BE2C (cell line): ENCODE data around the gene WDFY3.
"Not testable (repeated sequence)": the region's sequence is repeated elsewhere in the genome, so short reads cannot be mapped to it uniquely, and the experiment has no call there.

Experiments
- DNase-seq: peaks from one replicate; pipeline ENCODE4 v3.0.0-alpha.2; 2020
- H3K27me3 ChIP-seq: fragments of 250-450 bp; sonication (Bioruptor Pico); 2 replicates; pipeline ENCODE4 v1.5.1; 2020; ENCODE audit warnings: mild to moderate bottlenecking
- H3K36me3 ChIP-seq: fragments of 250-450 bp; sonication (Bioruptor Pico); 2 replicates; pipeline ENCODE4 v1.5.1; 2020; ENCODE audit warnings: mild to moderate bottlenecking
- H3K4me1 ChIP-seq: fragments of 250-450 bp; sonication (Bioruptor Pico); 2 replicates; pipeline ENCODE4 v1.5.1; 2020
- H3K4me3 ChIP-seq: 2 replicates; pipeline ENCODE4 v1.5.1; 2011; ENCODE audit warnings: low read depth, low read length
- H3K9me3 ChIP-seq: fragments of 250-450 bp; sonication (Bioruptor Pico); 2 replicates; pipeline ENCODE4 v1.5.1; 2020
- TF ChIP-seq, protein P1 (sequence below): IDR thresholded peaks from 2 replicates; pipeline ENCODE4 v1.5.1; 2012; ENCODE audit warnings: mild to moderate bottlenecking, low read depth, low read length

Gene WDFY3

DNA sequence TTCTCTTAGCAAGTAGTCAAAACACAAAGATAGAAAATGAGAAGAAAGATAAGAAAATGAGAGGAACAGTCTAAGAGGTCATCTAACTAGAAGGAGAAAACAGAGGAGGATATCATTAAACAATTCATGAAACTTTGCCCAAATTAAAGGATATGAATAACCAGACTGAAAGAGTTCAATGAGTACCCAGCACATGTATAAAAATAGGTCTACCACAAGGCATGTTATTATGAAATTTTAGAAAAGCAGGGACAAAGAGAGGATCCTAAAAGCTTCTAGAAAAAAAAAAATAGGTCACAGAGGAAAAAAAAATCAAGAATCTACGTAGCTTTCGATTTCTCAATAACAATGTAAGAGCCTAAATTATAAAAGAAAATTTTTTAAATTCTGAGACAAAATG, 118.5 kb downstream of the WDFY3 start:
- peaks cover 4% of the 10 kb centered on the region; the same call in 1 of the 2 replicates for H3K4me1 ChIP-seq
- DNase-seq, result no peak
- H3K4me3 ChIP-seq, result no peak overlapping the region
- H3K27me3 ChIP-seq, result no peaks in the 10 kb centered on the region
- no peaks in the 10 kb centered on the region for H3K9me3 ChIP-seq
- TF ChIP-seq, protein P1, sequence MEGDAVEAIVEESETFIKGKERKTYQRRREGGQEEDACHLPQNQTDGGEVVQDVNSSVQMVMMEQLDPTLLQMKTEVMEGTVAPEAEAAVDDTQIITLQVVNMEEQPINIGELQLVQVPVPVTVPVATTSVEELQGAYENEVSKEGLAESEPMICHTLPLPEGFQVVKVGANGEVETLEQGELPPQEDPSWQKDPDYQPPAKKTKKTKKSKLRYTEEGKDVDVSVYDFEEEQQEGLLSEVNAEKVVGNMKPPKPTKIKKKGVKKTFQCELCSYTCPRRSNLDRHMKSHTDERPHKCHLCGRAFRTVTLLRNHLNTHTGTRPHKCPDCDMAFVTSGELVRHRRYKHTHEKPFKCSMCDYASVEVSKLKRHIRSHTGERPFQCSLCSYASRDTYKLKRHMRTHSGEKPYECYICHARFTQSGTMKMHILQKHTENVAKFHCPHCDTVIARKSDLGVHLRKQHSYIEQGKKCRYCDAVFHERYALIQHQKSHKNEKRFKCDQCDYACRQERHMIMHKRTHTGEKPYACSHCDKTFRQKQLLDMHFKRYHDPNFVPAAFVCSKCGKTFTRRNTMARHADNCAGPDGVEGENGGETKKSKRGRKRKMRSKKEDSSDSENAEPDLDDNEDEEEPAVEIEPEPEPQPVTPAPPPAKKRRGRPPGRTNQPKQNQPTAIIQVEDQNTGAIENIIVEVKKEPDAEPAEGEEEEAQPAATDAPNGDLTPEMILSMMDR, result no peak
- peaks cover 28% of the 10 kb centered on the region for H3K36me3 ChIP-seq

DNA sequence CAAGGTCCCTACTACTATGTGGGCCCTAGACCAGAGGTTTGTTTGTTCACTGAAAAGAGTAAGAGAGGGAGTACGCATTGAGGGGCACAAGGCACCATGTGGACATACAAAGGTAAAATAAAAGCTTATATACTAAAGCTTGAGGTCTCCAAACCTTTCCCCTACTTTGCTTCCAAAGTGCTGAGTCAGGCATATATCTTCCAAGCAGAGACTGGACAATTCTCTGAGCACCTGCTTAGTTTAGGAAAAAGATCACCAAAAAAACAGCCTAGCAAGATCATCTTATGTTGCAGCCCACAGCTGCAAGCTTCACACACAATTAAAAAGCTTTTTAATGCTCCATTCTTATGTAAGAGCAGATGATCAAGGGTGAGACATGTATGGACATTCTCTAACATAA, 119.5 kb downstream of the WDFY3 start:
- no peaks in the 10 kb centered on the region for H3K27me3 ChIP-seq
- H3K9me3 ChIP-seq, result no peaks in the 10 kb centered on the region
- no peak for DNase-seq
- TF ChIP-seq, protein P1, result no peak
- no peak overlapping the region for H3K4me3 ChIP-seq
- H3K4me1 ChIP-seq, result peaks cover 4% of the 10 kb centered on the region; the same call in 1 of the 2 replicates
- H3K36me3 ChIP-seq, result peaks cover 28% of the 10 kb centered on the region

DNA sequence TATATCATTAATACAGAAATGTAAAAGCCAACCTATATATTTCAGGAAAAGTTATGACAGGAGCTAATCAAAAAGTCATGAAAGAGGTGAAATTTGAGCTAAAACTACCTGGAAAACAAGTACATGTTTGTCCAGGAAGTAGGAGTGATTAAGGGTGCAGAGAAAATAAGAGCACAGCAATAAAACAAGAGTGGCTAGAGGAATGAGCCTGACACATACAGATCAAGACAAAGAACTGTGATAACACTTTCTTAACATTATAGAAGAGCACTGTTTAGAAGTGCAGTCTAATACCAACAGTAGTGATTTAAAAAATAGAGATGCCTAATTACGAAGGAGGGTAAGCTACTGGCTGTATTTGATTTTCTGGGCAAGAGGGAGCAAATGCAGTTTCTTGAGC, 125.1 kb downstream of the WDFY3 start:
- peaks cover 26% of the 10 kb centered on the region for H3K36me3 ChIP-seq
- H3K9me3 ChIP-seq, result no peaks in the 10 kb centered on the region
- TF ChIP-seq, protein P1, result no peak
- H3K4me1 ChIP-seq, result 0 out of 2 replicates have a peak, but pooled peaks cover 4% of the 10 kb centered on the region
- H3K4me3 ChIP-seq, result no peak overlapping the region
- H3K27me3 ChIP-seq, result no peaks in the 10 kb centered on the region
- no peak for DNase-seq

DNA sequence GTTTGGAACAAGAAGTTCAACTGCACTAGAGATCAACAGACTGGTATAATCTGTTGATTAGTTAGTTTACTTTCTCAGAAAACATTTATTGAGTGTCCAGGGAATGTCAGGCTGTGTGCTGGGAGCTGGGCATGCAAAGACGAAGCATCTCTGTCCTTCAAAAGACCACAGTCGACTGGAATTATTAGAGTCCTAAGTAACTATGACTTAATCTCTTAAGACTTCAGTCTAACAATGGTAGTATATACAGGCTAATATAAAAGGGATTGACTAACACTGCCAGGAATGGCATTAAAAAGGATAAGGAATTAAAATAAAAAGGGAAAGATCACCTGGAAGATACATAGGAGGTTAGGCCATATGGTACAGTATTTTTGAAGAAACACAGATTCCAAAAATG, 128.7 kb downstream of the WDFY3 start:
- no peaks in the 10 kb centered on the region for H3K27me3 ChIP-seq
- H3K4me1 ChIP-seq, result no peaks in the 10 kb centered on the region
- TF ChIP-seq, protein P1, result no peak
- no peak overlapping the region for H3K4me3 ChIP-seq
- no peaks in the 10 kb centered on the region for H3K9me3 ChIP-seq
- no peak for DNase-seq
- H3K36me3 ChIP-seq, result peaks cover 17% of the 10 kb centered on the region

DNA sequence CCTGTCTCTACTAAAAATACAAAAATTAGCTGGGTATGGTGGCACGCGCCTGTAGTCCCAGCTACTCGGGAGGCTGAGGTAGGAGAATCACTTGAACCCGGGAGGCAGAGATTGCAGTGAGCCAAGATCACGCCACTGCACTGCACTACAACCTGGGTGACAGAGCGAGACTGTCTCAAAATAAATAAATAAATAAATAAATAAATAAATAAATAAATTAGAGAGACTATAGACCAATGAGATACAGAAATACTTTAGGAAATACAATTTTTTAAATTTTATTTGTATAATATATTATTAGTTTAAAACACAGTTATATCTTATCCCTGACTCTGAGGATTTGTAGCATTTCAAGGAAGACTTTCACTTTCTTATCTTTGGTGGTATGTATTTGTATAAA, 136.9 kb downstream of the WDFY3 start:
- H3K9me3 ChIP-seq, H3K4me1 ChIP-seq, H3K27me3 ChIP-seq, DNase-seq, H3K4me3 ChIP-seq: not testable (repeated sequence)
- peaks cover 15% of the 10 kb centered on the region for H3K36me3 ChIP-seq

DNA sequence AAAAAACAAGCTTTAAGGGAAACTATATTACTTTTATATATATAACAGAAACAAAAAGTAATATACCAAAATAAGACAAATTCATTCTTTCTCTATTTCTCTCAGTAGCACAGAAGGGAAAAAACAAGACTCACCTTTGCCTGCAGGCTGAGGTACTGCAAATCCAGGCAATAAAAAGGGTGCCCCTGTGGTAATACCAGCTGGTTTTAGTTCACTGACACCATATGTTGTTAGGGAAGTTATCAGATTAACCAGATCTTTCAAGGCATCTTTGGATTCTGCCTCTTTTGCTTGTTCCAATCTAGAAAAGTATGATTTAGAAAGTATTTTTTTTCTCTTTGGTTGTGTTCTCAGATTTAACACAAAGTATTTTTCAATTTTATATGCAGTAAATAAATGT, 139.8 kb downstream of the WDFY3 start:
- H3K36me3 ChIP-seq, result peaks cover 15% of the 10 kb centered on the region
- TF ChIP-seq, protein P1, result no peak
- peaks cover 4% of the 10 kb centered on the region; the same call in 1 of the 2 replicates for H3K4me1 ChIP-seq
- no peak overlapping the region for H3K4me3 ChIP-seq
- no peak for DNase-seq
- H3K9me3 ChIP-seq, result no peaks in the 10 kb centered on the region
- no peaks in the 10 kb centered on the region for H3K27me3 ChIP-seq
